ENCODE results near the gene LRRC3B.
"Not testable (repeated sequence)": the region's sequence is repeated elsewhere in the genome, so short reads cannot be mapped to it uniquely, and the experiment has no call there.

Gene LRRC3B

GRCh38 chr3:26622621-26623418, at the start of gene LRRC3B:
Gene LRRC3B (plus strand): TSS chr3:26622772. CDS start chr3:26709673, 86,901 bp downstream.
- in situ Hi-C loops (cut with HindIII; ENCODE audit: low sequenced_read_pairs) = no loop called here

GRCh38 chr3:26574766-26575165, 47.8 kb upstream of the LRRC3B start:
- in situ Hi-C loops (cut with HindIII; ENCODE audit: low sequenced_read_pairs) = no loop called here

- in situ Hi-C loops (cut with HindIII; ENCODE audit: low sequenced_read_pairs) = no loop called here
Measured at GRCh38 chr3:26579116-26579515, 43.5 kb upstream of the LRRC3B start.

GRCh38 chr3:26587571-26587970, 35.0 kb upstream of the LRRC3B start:
- in situ Hi-C loops (cut with HindIII; ENCODE audit: low sequenced_read_pairs) = no loop called here

GRCh38 chr3:26588931-26589330, 33.6 kb upstream of the LRRC3B start:
- in situ Hi-C loops (cut with HindIII; ENCODE audit: low sequenced_read_pairs) = no loop called here

- in situ Hi-C loops (cut with HindIII; ENCODE audit: low sequenced_read_pairs) = no loop called here
Measured at GRCh38 chr3:26589678-26590077, 32.9 kb upstream of the LRRC3B start.

GRCh38 chr3:26590919-26591484, 31.6 kb upstream of the LRRC3B start:
- in situ Hi-C loops (cut with HindIII; ENCODE audit: low sequenced_read_pairs) = no loop called here

- in situ Hi-C loops (cut with HindIII; ENCODE audit: low sequenced_read_pairs) = no loop called here
Measured at GRCh38 chr3:26591926-26592325, 30.6 kb upstream of the LRRC3B start.

GRCh38 chr3:26592451-26592850, 30.1 kb upstream of the LRRC3B start:
- in situ Hi-C loops (cut with HindIII; ENCODE audit: low sequenced_read_pairs) = no loop called here

- in situ Hi-C loops (cut with HindIII; ENCODE audit: low sequenced_read_pairs) = no loop called here
Measured at GRCh38 chr3:26596335-26596734, 26.2 kb upstream of the LRRC3B start.

GRCh38 chr3:26603311-26603710, 19.3 kb upstream of the LRRC3B start:
- in situ Hi-C loops (cut with HindIII; ENCODE audit: low sequenced_read_pairs) = not testable (repeated sequence)

- in situ Hi-C loops (cut with HindIII; ENCODE audit: low sequenced_read_pairs) = not testable (repeated sequence)
Measured at GRCh38 chr3:26603771-26604170, 18.8 kb upstream of the LRRC3B start.

- in situ Hi-C loops (cut with HindIII; ENCODE audit: low sequenced_read_pairs) = no loop called here
Measured at GRCh38 chr3:26614006-26614685, 8.4 kb upstream of the LRRC3B start.

- in situ Hi-C loops (cut with HindIII; ENCODE audit: low sequenced_read_pairs) = no loop called here
Measured at GRCh38 chr3:26621176-26621575, 1.4 kb upstream of the LRRC3B start.

- in situ Hi-C loops (cut with HindIII; ENCODE audit: low sequenced_read_pairs) = no loop called here
Measured at GRCh38 chr3:26621906-26622620, 509 bp upstream of the LRRC3B start.

GRCh38 chr3:26623419-26624208, 1.0 kb downstream of the LRRC3B start:
- in situ Hi-C loops (cut with HindIII; ENCODE audit: low sequenced_read_pairs) = no loop called here

- in situ Hi-C loops (cut with HindIII; ENCODE audit: low sequenced_read_pairs) = no loop called here
Measured at GRCh38 chr3:26624209-26624765, 1.7 kb downstream of the LRRC3B start.

- in situ Hi-C loops (cut with HindIII; ENCODE audit: low sequenced_read_pairs) = no loop called here
Measured at GRCh38 chr3:26625187-26625586, 2.6 kb downstream of the LRRC3B start.

GRCh38 chr3:26627080-26627479, 4.5 kb downstream of the LRRC3B start:
- in situ Hi-C loops (cut with HindIII; ENCODE audit: low sequenced_read_pairs) = no loop called here

GRCh38 chr3:26628915-26629314, 6.3 kb downstream of the LRRC3B start:
- in situ Hi-C loops (cut with HindIII; ENCODE audit: low sequenced_read_pairs) = no loop called here

All from endothelial cell of hepatic sinusoid (primary cell).